ENCODE data around the gene GLMN. TPM values are rescaled to one million over a fixed set of nuclear protein-coding genes. Genes with fewer than 3 reads are reported as not detected.

The GLMN gene
- total RNA-seq, 1 donor from 2014 or later = 13.5 TPM

DNA sequence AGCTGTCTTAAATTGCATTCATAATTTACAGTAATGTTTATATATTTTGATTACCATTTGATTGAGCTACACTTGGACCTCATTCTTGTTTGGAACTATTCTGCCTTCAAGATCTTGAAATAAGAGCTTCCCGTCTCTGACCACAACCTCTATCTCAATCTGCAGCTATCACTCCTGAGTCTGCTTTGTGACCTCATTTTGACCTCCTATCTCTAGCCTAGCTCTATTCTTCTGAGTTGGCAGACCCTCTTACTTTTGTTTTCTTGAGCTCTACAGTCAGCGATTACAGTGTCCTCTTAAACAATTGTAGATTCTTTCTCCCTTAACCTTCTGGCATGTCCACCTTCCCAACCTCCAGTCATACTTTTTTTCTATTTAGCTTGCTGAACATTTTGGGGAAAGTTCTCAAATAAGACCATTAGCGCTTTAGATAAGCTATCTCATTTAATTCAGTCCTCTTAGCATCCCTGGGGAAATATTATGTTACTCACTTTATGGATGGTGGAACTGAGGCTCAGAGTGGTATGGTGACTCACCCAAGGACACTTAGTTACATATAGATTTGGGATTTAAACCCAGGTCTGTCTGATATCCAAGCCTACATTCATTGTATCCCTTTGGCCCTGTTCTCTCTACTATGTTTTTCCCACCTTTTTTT is 19.2 kb upstream of the GLMN start:
- no peak overlapping the region for H2AFZ ChIP-seq (ENCODE audit: low read depth, low read length)

DNA sequence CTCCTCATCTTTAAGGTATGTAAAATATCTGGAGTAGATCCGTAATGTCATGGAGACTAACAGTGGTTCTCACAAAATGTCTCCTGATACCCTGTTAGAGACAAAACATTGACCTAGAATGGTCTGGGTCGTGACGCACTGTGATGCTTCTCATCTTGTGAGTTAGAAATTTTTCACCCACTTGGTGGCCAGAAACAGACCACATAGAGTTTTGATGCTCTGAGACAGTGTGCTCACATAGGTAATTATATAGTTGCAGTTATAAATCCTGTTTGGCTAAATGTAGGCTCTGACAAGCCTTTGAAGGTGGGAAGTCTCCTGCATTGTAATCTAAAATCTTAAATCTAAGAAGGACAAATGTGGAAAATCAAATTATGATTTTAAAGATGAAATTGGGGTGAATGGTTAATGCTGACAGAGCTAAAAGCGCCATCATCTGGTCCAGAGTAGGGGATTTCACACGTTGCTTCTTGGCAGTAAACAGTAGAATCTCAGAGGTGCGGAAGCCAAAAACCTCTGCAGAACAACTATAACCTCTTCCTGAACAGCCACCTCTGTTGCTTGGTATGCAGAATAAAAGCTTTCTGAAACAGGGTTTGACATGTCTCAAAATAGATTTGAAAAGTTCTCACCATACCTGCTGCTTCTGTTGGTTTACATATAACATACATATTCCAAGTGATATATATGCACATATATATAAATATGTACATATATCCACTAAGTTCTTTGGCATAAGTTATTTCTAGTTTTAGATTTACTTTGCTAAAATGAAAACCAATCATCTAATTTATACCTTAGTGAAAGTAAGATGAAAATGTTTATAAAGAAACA is 17.2 kb upstream of the GLMN start:
- H3K36me3 ChIP-seq (ENCODE audit: insufficient read depth, low read length) = peaks cover 7% of the 10 kb centered on the region
- H3K4me3 Mint-ChIP-seq (ENCODE audit: unreplicated experiment) = no peak overlapping the region
- no peaks in the 10 kb centered on the region for H3K4me1 ChIP-seq (ENCODE audit: insufficient read depth, low read length)
- no peaks in the 10 kb centered on the region for H3K79me2 ChIP-seq (ENCODE audit: insufficient read depth, low read length)
- no peaks in the 10 kb centered on the region for H3K9me3 ChIP-seq (ENCODE audit: insufficient read depth, low read depth, low read length)
- H3K9me3 Mint-ChIP-seq (ENCODE audit: unreplicated experiment) = no peaks in the 10 kb centered on the region
- H3K9ac ChIP-seq (ENCODE audit: low read length) = no peak overlapping the region
- no peak overlapping the region for H3K27ac Mint-ChIP-seq (ENCODE audit: unreplicated experiment)
- FAIRE-seq = no peak
- H3K4me2 ChIP-seq (ENCODE audit: low read length) = no peak overlapping the region
- no peak overlapping the region for H3K27ac ChIP-seq (ENCODE audit: low read depth, low read length)
- H3K27me3 ChIP-seq (ENCODE audit: insufficient read depth, low read length) = no peaks in the 10 kb centered on the region
- no peaks in the 10 kb centered on the region for H3K27me3 Mint-ChIP-seq (ENCODE audit: low read depth, unreplicated experiment)
- H3K36me3 Mint-ChIP-seq (ENCODE audit: low read depth, unreplicated experiment) = peaks cover 11% of the 10 kb centered on the region
- TF ChIP-seq EZH2 (IDR thresholded peaks at IDR 0.05; ENCODE audit: insufficient read depth, low read length) = no peak
- TF ChIP-seq, protein P1, sequence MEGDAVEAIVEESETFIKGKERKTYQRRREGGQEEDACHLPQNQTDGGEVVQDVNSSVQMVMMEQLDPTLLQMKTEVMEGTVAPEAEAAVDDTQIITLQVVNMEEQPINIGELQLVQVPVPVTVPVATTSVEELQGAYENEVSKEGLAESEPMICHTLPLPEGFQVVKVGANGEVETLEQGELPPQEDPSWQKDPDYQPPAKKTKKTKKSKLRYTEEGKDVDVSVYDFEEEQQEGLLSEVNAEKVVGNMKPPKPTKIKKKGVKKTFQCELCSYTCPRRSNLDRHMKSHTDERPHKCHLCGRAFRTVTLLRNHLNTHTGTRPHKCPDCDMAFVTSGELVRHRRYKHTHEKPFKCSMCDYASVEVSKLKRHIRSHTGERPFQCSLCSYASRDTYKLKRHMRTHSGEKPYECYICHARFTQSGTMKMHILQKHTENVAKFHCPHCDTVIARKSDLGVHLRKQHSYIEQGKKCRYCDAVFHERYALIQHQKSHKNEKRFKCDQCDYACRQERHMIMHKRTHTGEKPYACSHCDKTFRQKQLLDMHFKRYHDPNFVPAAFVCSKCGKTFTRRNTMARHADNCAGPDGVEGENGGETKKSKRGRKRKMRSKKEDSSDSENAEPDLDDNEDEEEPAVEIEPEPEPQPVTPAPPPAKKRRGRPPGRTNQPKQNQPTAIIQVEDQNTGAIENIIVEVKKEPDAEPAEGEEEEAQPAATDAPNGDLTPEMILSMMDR (IDR thresholded peaks at IDR 0.05; ENCODE audit: insufficient read depth, low read depth, low read length) = no peak
- peaks cover 3% of the 10 kb centered on the region for H3K4me1 Mint-ChIP-seq (ENCODE audit: low read depth, unreplicated experiment)
- no peak overlapping the region for H3K4me3 ChIP-seq (ENCODE audit: insufficient read depth, low read depth, low read length)
- H4K20me1 ChIP-seq (ENCODE audit: insufficient read depth, low read length) = no peaks in the 10 kb centered on the region
- no peak overlapping the region for H2AFZ ChIP-seq (ENCODE audit: low read depth, low read length)
- no peak for DNase-seq (ENCODE audit: low read depth)

More for the DNA sequence above, 19.2 kb upstream of the GLMN start:
- Mint-ChIP-seq H3K4me3 (ENCODE audit: unreplicated experiment) (peak overlapping the region; percentile 14), H3K4me1 (ENCODE audit: low read depth, unreplicated experiment) (peaks cover 3% of the 10 kb centered on the region), H3K27me3 (ENCODE audit: low read depth, unreplicated experiment) (no peaks in the 10 kb centered on the region), H3K27ac (ENCODE audit: unreplicated experiment) (no peak overlapping the region), H3K36me3 (ENCODE audit: low read depth, unreplicated experiment) (peaks cover 10% of the 10 kb centered on the region), H3K9me3 (ENCODE audit: unreplicated experiment) (no peaks in the 10 kb centered on the region)
- FAIRE-seq = no peak
- H3K79me2 ChIP-seq (ENCODE audit: insufficient read depth, low read length) = no peaks in the 10 kb centered on the region
- no peak overlapping the region for H3K9ac ChIP-seq (ENCODE audit: low read length)
- H3K27me3 ChIP-seq (ENCODE audit: insufficient read depth, low read length) = no peaks in the 10 kb centered on the region
- no peak overlapping the region for H3K4me3 ChIP-seq (ENCODE audit: insufficient read depth, low read depth, low read length)
- no peak for DNase-seq (ENCODE audit: low read depth)
- H3K9me3 ChIP-seq (ENCODE audit: insufficient read depth, low read depth, low read length) = no peaks in the 10 kb centered on the region
- no peaks in the 10 kb centered on the region for H3K4me1 ChIP-seq (ENCODE audit: insufficient read depth, low read length)
- TF ChIP-seq EZH2 (IDR thresholded peaks at IDR 0.05; ENCODE audit: insufficient read depth, low read length) = no peak
- TF ChIP-seq, protein P1 (IDR thresholded peaks at IDR 0.05; ENCODE audit: insufficient read depth, low read depth, low read length) = no peak
- H3K4me2 ChIP-seq (ENCODE audit: low read length) = no peak overlapping the region
- peaks cover 2% of the 10 kb centered on the region for H3K36me3 ChIP-seq (ENCODE audit: insufficient read depth, low read length)
- no peaks in the 10 kb centered on the region for H4K20me1 ChIP-seq (ENCODE audit: insufficient read depth, low read length)
- no peak overlapping the region for H3K27ac ChIP-seq (ENCODE audit: low read depth, low read length)
